ENCODE results near the gene C15orf61.

The C15orf61 gene

DNA sequence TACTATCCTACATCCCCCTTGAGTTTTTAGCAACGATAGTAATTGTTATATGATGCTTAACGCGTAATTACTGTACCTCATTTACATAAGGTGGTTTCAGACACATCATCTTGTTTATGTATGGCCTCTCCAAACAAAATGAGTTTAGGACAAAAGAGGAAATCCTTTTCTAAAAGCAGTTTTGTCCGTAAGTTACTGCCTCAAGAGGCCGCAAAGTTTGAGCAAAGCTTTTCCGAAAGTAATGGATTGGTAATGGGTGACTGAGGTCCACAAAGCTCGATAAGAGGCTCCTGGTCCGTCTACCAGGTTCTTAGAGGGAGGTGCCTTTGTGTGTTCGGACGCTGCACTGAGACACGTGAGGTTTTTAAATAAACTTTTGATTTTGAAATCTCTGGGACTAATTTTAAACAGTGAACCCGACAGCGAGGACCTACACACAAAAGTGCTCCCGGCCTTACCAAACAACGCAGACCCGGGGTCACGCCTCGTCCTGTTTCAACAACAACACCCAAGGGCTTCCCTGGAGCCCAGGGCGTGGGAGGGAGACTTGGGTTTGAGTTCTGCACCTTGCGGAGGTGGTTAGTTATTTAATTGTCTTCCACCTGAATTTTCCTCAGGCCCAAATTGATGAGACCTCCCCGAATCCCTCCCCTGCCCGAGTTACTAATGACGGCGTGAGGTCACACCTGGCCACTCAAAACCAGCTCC, 456 bp upstream of the C15orf61 start:
- CTCF ChIA-PET: interaction anchor here (0.8 to 1.5 kb wide), 3 partner anchors 29 to 303 kb away, joined by 3 read pairs; no protein-coding TSS in a partner anchor
- peak overlapping the region; percentile 61 for H3K4me3 ChIP-seq (ENCODE audit: low read depth, low read length)
- H3K36me3 ChIP-seq (ENCODE audit: control insufficient read depth in 2 of 2, insufficient read depth in 1 of 2, low read length in 2 of 2): peaks cover 0 to 3% of the 10 kb centered on the region in 2 experiments; a peak in 2 of 3 replicates
- no peaks in the 10 kb centered on the region for H3K9me3 ChIP-seq (ENCODE audit: control insufficient read depth, insufficient read depth, low read depth, low read length)
- POLR2A ChIA-PET: interaction anchor here (0.5 to 2.8 kb wide), 6 partner anchors 10 to 704 kb away, joined by 3 to 15 read pairs (median 3); partner anchors contain the start of gene MAP2K5
- H3K27ac ChIP-seq (ENCODE audit: extremely low read depth, low read depth, low read length): peak overlapping the region; percentile 100
- peaks cover 17% of the 10 kb centered on the region for H3K4me1 ChIP-seq (ENCODE audit: control insufficient read depth, insufficient read depth, low read length)
- TF ChIP-seq ZNF510 (tag by site-specific recombination; IDR thresholded peaks at IDR 0.05; ENCODE audit: insufficient replicate concordance) (no peak), ZNF169 (tag by site-specific recombination; IDR thresholded peaks at IDR 0.05) (no peak), ZNF112 (tag by site-specific recombination; IDR thresholded peaks at IDR 0.05) (no peak), KLF16 (tag by site-specific recombination; IDR thresholded peaks at IDR 0.05) (no peak), EGR2 (tag by site-specific recombination; IDR thresholded peaks at IDR 0.05; ENCODE audit: low read depth) (peak; percentile 55; the same call in 1 of the 2 replicates), ZNF426 (tag by site-specific recombination; IDR thresholded peaks at IDR 0.05) (no peak), FEZF1 (tag by site-specific recombination; IDR thresholded peaks at IDR 0.05) (no peak), ZNF830 (tag by site-specific recombination; IDR thresholded peaks at IDR 0.05; ENCODE audit: low read depth) (no peak), IKZF3 (tag by site-specific recombination; IDR thresholded peaks at IDR 0.05) (no peak), GLI2 (tag by site-specific recombination; IDR thresholded peaks at IDR 0.05; ENCODE audit: borderline replicate concordance, low read depth) (no peak), GLIS1 (tag by site-specific recombination; IDR thresholded peaks at IDR 0.05) (peak; percentile 94), YY2 (tag by site-specific recombination; IDR thresholded peaks at IDR 0.05) (no peak), SCRT2 (tag by site-specific recombination; IDR thresholded peaks at IDR 0.05) (no peak), SP7 (tag by site-specific recombination; IDR thresholded peaks at IDR 0.05) (peak; percentile 11; the same call in 1 of the 2 replicates), REPIN1 (tag by site-specific recombination; IDR thresholded peaks at IDR 0.05; ENCODE audit: low read depth) (no peak), WT1 (tag by site-specific recombination; IDR thresholded peaks at IDR 0.05) (peak; percentile 63; the same call in 1 of the 2 replicates), ZBTB20 (tag by site-specific recombination; IDR thresholded peaks at IDR 0.05) (no peak), ZNF324 (tag by site-specific recombination; IDR thresholded peaks at IDR 0.05) (no peak), ZNF202 (tag by site-specific recombination; IDR thresholded peaks at IDR 0.05; ENCODE audit: borderline replicate concordance) (no peak), HIC1 (tag by site-specific recombination; IDR thresholded peaks at IDR 0.05) (no peak), ZNF837 (tag by site-specific recombination; IDR thresholded peaks at IDR 0.05) (no peak), ZSCAN16 (tag by site-specific recombination; IDR thresholded peaks at IDR 0.05) (no peak), ZBTB26 (tag by site-specific recombination; optimal IDR thresholded peaks at IDR 0.05) (no peak), GLIS2 (tag by site-specific recombination; IDR thresholded peaks at IDR 0.05) (peak; percentile 62; the same call in 1 of the 2 replicates), ZNF292 (tag by site-specific recombination; IDR thresholded peaks at IDR 0.05; ENCODE audit: borderline replicate concordance, low read depth) (no peak)
- TF ChIP-seq, protein P1, sequence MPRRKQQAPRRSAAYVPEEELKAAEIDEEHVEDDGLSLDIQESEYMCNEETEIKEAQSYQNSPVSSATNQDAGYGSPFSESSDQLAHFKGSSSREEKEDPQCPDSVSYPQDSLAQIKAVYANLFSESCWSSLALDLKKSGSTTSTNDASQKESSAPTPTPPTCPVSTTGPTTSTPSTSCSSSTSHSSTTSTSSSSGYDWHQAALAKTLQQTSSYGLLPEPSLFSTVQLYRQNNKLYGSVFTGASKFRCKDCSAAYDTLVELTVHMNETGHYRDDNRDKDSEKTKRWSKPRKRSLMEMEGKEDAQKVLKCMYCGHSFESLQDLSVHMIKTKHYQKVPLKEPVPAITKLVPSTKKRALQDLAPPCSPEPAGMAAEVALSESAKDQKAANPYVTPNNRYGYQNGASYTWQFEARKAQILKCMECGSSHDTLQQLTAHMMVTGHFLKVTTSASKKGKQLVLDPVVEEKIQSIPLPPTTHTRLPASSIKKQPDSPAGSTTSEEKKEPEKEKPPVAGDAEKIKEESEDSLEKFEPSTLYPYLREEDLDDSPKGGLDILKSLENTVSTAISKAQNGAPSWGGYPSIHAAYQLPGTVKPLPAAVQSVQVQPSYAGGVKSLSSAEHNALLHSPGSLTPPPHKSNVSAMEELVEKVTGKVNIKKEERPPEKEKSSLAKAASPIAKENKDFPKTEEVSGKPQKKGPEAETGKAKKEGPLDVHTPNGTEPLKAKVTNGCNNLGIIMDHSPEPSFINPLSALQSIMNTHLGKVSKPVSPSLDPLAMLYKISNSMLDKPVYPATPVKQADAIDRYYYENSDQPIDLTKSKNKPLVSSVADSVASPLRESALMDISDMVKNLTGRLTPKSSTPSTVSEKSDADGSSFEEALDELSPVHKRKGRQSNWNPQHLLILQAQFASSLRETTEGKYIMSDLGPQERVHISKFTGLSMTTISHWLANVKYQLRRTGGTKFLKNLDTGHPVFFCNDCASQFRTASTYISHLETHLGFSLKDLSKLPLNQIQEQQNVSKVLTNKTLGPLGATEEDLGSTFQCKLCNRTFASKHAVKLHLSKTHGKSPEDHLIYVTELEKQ (tag by site-specific recombination; IDR thresholded peaks at IDR 0.05; ENCODE audit: borderline replicate concordance): no peak
- TF ChIP-seq, protein P2, sequence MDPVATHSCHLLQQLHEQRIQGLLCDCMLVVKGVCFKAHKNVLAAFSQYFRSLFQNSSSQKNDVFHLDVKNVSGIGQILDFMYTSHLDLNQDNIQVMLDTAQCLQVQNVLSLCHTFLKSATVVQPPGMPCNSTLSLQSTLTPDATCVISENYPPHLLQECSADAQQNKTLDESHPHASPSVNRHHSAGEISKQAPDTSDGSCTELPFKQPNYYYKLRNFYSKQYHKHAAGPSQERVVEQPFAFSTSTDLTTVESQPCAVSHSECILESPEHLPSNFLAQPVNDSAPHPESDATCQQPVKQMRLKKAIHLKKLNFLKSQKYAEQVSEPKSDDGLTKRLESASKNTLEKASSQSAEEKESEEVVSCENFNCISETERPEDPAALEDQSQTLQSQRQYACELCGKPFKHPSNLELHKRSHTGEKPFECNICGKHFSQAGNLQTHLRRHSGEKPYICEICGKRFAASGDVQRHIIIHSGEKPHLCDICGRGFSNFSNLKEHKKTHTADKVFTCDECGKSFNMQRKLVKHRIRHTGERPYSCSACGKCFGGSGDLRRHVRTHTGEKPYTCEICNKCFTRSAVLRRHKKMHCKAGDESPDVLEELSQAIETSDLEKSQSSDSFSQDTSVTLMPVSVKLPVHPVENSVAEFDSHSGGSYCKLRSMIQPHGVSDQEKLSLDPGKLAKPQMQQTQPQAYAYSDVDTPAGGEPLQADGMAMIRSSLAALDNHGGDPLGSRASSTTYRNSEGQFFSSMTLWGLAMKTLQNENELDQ (tag by site-specific recombination; IDR thresholded peaks at IDR 0.05; ENCODE audit: low read depth): no peak
- TF ChIP-seq, protein P3, sequence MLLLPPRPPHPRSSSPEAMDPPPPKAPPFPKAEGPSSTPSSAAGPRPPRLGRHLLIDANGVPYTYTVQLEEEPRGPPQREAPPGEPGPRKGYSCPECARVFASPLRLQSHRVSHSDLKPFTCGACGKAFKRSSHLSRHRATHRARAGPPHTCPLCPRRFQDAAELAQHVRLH (tag by site-specific recombination; IDR thresholded peaks at IDR 0.05): no peak
